ENCODE data around the gene ABHD2. TPM values are rescaled to one million over a fixed set of nuclear protein-coding genes. Genes with fewer than 3 reads are reported as not detected.
A peak's percentile ranks its signal among the peaks of the same experiment; 100 is the strongest.

Gene ABHD2
- total and polyA plus RNA-seq, 9 of the 15 experiments (the other 6 are each of a cell fraction or from before 2014, with no cell fraction given) = 16.9 to 99.8 (median 47.5) TPM

DNA sequence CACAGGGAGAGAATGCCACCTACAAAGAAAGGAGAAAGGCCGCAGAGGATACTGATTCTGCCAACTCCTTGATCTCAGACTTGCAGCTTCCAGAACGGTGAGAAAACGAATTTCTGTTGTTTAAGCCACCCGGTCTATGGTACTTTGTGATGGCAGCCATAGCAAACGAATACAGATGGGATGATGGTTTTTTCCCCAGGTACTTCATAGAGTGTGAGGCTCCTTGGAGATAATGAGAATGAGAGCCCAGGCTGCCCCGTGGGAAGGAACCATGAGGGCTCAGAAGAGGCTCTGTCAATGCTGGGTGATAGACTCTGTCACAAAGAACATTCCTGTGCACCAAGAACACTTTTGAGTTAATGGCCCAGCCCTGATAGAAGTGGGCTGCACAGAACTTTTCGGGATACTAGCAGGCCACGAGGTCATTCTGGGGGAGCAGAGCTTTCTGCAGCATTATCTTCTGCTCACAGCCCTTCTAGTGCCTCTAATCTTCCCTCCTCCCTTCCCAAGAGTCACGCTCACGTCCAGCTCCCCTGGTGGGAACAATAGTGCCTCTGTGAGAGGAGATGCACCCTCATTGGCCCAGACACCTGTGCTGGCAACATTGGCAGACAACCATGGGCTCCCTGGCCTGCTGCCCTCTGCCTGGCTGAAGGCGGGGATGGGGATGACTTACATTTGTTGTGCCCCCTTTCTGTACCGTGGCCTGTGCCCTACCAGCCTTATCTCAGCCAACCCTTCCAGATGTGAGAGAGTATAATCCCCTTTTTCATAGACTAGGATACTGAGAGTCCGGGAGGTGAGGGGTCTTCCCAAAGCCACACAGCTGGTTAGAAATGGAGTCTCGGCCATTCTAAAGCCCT lies 138.3 kb downstream of the ABHD2 start (continued):
- peak; percentile 26 to 79; a peak in 3 of 4 replicates for TF ChIP-seq RCOR1 (IDR thresholded peaks at IDR 0.05; ENCODE audit: borderline replicate concordance in 1 of 2, low read depth in 2 of 2, low read length in 2 of 2)
- no peak for TF ChIP-seq SNRNP70 (optimal IDR thresholded peaks at IDR 0.05; ENCODE audit: low read depth, low read length)
- TF ChIP-seq, protein P1, sequence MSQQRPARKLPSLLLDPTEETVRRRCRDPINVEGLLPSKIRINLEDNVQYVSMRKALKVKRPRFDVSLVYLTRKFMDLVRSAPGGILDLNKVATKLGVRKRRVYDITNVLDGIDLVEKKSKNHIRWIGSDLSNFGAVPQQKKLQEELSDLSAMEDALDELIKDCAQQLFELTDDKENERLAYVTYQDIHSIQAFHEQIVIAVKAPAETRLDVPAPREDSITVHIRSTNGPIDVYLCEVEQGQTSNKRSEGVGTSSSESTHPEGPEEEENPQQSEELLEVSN (IDR thresholded peaks at IDR 0.05; ENCODE audit: borderline replicate concordance in 1 of 2, extremely low read depth in 1 of 2, insufficient read depth in 1 of 2, insufficient read length in 1 of 2, low read depth in 1 of 2, low read length in 1 of 2, poor library complexity in 1 of 2, severe bottlenecking in 1 of 2) = peak; percentile 27 to 36
- TF ChIP-seq MYC (IDR thresholded peaks at IDR 0.05; ENCODE audit: low read depth, low read length) = peak; percentile 67; the same call in 1 of the 2 replicates
- no peak for TF ChIP-seq MYC (CRISPR knock-in tag; IDR thresholded peaks at IDR 0.05; ENCODE audit: borderline replicate concordance, low read depth)
- no peak for TF ChIP-seq ZNF583 (CRISPR knock-in tag; IDR thresholded peaks at IDR 0.05)
- no peak for TF ChIP-seq POLR2G (IDR thresholded peaks at IDR 0.05; ENCODE audit: low read depth, low read length)
- peak; percentile 7 for TF ChIP-seq NEUROD1 (IDR thresholded peaks at IDR 0.05; ENCODE audit: borderline replicate concordance, low read depth, low read length, partially characterized antibody)
- TF ChIP-seq ZNF408 (CRISPR knock-in tag; IDR thresholded peaks at IDR 0.05; ENCODE audit: low read depth) = no peak
- peak; percentile 62 for TF ChIP-seq MTA2 (IDR thresholded peaks at IDR 0.05; ENCODE audit: low read depth)
- peak; percentile 90 for TF ChIP-seq ARID1B (IDR thresholded peaks at IDR 0.05)
- TF ChIP-seq TCFL5 (CRISPR knock-in tag; conservative IDR thresholded peaks at IDR 0.05) = no peak
- TF ChIP-seq ZNF695 (CRISPR knock-in tag; IDR thresholded peaks at IDR 0.05) = no peak
- TF ChIP-seq, protein P2, sequence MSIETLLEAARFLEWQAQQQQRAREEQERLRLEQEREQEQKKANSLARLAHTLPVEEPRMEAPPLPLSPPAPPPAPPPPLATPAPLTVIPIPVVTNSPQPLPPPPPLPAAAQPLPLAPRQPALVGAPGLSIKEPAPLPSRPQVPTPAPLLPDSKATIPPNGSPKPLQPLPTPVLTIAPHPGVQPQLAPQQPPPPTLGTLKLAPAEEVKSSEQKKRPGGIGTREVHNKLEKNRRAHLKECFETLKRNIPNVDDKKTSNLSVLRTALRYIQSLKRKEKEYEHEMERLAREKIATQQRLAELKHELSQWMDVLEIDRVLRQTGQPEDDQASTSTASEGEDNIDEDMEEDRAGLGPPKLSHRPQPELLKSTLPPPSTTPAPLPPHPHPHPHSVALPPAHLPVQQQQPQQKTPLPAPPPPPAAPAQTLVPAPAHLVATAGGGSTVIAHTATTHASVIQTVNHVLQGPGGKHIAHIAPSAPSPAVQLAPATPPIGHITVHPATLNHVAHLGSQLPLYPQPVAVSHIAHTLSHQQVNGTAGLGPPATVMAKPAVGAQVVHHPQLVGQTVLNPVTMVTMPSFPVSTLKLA (conservative IDR thresholded peaks at IDR 0.05) = peak; percentile 39 to 68; a peak in 2 of 4 replicates
- TF ChIP-seq, protein P3, sequence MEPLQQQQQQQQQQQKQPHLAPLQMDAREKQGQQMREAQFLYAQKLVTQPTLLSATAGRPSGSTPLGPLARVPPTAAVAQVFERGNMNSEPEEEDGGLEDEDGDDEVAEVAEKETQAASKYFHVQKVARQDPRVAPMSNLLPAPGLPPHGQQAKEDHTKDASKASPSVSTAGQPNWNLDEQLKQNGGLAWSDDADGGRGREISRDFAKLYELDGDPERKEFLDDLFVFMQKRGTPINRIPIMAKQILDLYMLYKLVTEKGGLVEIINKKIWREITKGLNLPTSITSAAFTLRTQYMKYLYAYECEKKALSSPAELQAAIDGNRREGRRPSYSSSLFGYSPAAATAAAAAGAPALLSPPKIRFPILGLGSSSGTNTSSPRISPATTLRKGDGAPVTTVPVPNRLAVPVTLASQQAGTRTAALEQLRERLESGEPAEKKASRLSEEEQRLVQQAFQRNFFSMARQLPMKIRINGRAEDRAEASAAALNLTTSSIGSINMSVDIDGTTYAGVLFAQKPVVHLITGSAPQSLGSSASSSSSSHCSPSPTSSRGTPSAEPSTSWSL (CRISPR knock-in tag; IDR thresholded peaks at IDR 0.05; ENCODE audit: borderline replicate concordance) = no peak
- peak; percentile 86 for TF ChIP-seq ZNF263 (CRISPR knock-in tag; IDR thresholded peaks at IDR 0.05; ENCODE audit: borderline replicate concordance)
- no peak for TF ChIP-seq ZNF436 (CRISPR knock-in tag; IDR thresholded peaks at IDR 0.05)
- no peak for TF ChIP-seq BACH1 (tag; IDR thresholded peaks at IDR 0.05)
- peak; percentile 60; the same call in 1 of the 2 replicates for TF ChIP-seq EP300 (IDR thresholded peaks at IDR 0.05; ENCODE audit: low read length)
- no peak for TF ChIP-seq IRF2 (CRISPR knock-in tag; IDR thresholded peaks at IDR 0.05)
- TF ChIP-seq, protein P4, sequence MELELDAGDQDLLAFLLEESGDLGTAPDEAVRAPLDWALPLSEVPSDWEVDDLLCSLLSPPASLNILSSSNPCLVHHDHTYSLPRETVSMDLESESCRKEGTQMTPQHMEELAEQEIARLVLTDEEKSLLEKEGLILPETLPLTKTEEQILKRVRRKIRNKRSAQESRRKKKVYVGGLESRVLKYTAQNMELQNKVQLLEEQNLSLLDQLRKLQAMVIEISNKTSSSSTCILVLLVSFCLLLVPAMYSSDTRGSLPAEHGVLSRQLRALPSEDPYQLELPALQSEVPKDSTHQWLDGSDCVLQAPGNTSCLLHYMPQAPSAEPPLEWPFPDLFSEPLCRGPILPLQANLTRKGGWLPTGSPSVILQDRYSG (tag; conservative IDR thresholded peaks at IDR 0.05; ENCODE audit: low read depth) = no peak
- no peak for TF ChIP-seq ILF3 (IDR thresholded peaks at IDR 0.05; ENCODE audit: borderline replicate concordance)
